K562 (cell line): ENCODE data around the gene EEF1A2. TPM values are rescaled to one million over a fixed set of nuclear protein-coding genes. Genes with fewer than 3 reads are reported as not detected.
A peak's percentile ranks its signal among the peaks of the same experiment; 100 is the strongest.

Experiments
- ARID1B ChIP-seq: fragments of 450-650 bp; IDR thresholded peaks from 2 replicates; pipeline ENCODE4 v1.6.1; 2016; ENCODE audit warnings: antibody characterized with exemption, mild to moderate bottlenecking, inconsistent platforms
- ARID4B ChIP-seq: sonication (generic); formaldehyde crosslinking; IDR thresholded peaks from 2 replicates; pipeline ENCODE4 v1.8.0; 2022; ENCODE audit warnings: mild to moderate bottlenecking, missing genetic modification reagents
- CEBPG ChIP-seq, 3 experiments: fragments of 200-800 bp in 1 of 3; sonication (Bioruptor generic) in 1 of 3; sonication (generic) in 1 of 3; formaldehyde crosslinking in 1 of 3; IDR thresholded peaks in 2 of 3; conservative IDR thresholded peaks in 1 of 3; 2 replicates each; pipeline versions ENCODE4 v1.6.1 to v1.8.0; 2016 to 2022; ENCODE audit warnings: missing compliant biosample characterization in 2 of 3, missing genetic modification characterization in 2 of 3, mild to moderate bottlenecking in 1 of 3, missing genetic modification reagents in 1 of 3
- CGGBP1 ChIP-seq: fragments of 250-450 bp; sonication (Bioruptor Pico); IDR thresholded peaks from 2 replicates; pipeline ENCODE4 v1.9.0; 2021; ENCODE audit warnings: mild to moderate bottlenecking
- E2F8 ChIP-seq: fragments of 450-650 bp; IDR thresholded peaks from 2 replicates; pipeline ENCODE4 v1.7.1; 2018; ENCODE audit warnings: mild to moderate bottlenecking, low read depth; ENCODE audit not compliant: partially characterized antibody
- GABPB1 ChIP-seq: sonication (generic); formaldehyde crosslinking; IDR thresholded peaks from 2 replicates; pipeline ENCODE4 v1.8.0; 2022; ENCODE audit warnings: mild to moderate bottlenecking, missing genetic modification reagents
- MCM7 ChIP-seq, 2 experiments: fragments of 450-650 bp; IDR thresholded peaks; 2 replicates each; pipeline ENCODE4 v1.6.1; 2016 to 2018
- NR3C1 ChIP-seq: sonication (generic); formaldehyde crosslinking; IDR thresholded peaks from 2 replicates; pipeline ENCODE4 v1.8.1; 2022; ENCODE audit warnings: missing genetic modification reagents
- RERE ChIP-seq: sonication (generic); formaldehyde crosslinking; IDR thresholded peaks from 2 replicates; pipeline ENCODE4 v1.8.0; 2023; ENCODE audit warnings: missing genetic modification reagents, mild to moderate bottlenecking, borderline replicate concordance
- ZBTB7A ChIP-seq: IDR thresholded peaks from 2 replicates; pipeline ENCODE4 v1.6.1; 2011; ENCODE audit warnings: low read depth, mild to moderate bottlenecking, low read length, moderate library complexity, borderline replicate concordance; ENCODE audit not compliant: control insufficient read depth
- ZNF121 ChIP-seq: sonication (generic); formaldehyde crosslinking; conservative IDR thresholded peaks from 2 replicates; pipeline ENCODE4 v1.8.0; 2022; ENCODE audit warnings: missing genetic modification reagents
- ZNF263 ChIP-seq: sonication (generic); formaldehyde crosslinking; IDR thresholded peaks from 2 replicates; pipeline ENCODE4 v1.8.0; 2022; ENCODE audit warnings: mild to moderate bottlenecking, missing genetic modification reagents, borderline replicate concordance
- polyA plus RNA-seq, 8 experiments: library from polyadenylated mRNA; depleted of rRNA in 4 of 8; stranded (reverse) in 5 of 8; unstranded in 3 of 8; fragments of >200 nt; fragmentation: Nextera tagmentation in 2 of 8; fragmentation: Illumina TruSeq in 1 of 8; extraction: Ambion mirVana in 2 of 8; extraction: Trizol in 1 of 8; gene quantifications; 2 replicates each; pipeline versions ENCODE4 v1.2.1 to v1.2.3, GENCODE V29; 2011 to 2014; ENCODE audit warnings: inconsistent platforms in 1 of 8, missing spikeins in 1 of 8
- total RNA-seq, 7 experiments: library from RNA; depleted of rRNA in 6 of 7; stranded (reverse); fragments of >200 nt in 6 of 7; fragmentation: Illumina TruSeq in 2 of 7; extraction: Trizol in 2 of 7; gene quantifications; 2 replicates each; pipeline versions ENCODE4 v1.2.1 to v1.2.3, GENCODE V29; 2011 to 2021; ENCODE audit warnings: low replicate concordance in 1 of 7

Gene EEF1A2
- total and polyA plus RNA-seq, 9 of the 15 experiments (the other 6 are each of a cell fraction or from before 2014, with no cell fraction given): 0.04 to 29.6 (median 11.5) TPM

GRCh38 chr20:63519668-63520503 is 21.0 kb upstream of the EEF1A2 start (continued):
- TF ChIP-seq RERE (CRISPR knock-in tag) (no peak), ZNF263 (CRISPR knock-in tag) (peak; percentile 99), ARID4B (CRISPR knock-in tag) (peak; percentile 65; the same call in 1 of the 2 replicates), MCM7 (IDR thresholded peaks at IDR 0.05) (no peak), ZNF121 (no peak), CGGBP1 (CRISPR knock-in tag) (no peak), CEBPG (CRISPR knock-in tag; IDR thresholded peaks at IDR 0.05) (no peak), CEBPG (tag; conservative IDR thresholded peaks at IDR 0.05 in 1 of 2, IDR thresholded peaks at IDR 0.05 in 1 of 2) (no peak), E2F8 (no peak), ZBTB7A (peak; percentile 26; the same call in 1 of the 2 replicates), GABPB1 (CRISPR knock-in tag) (peak; percentile 61), ARID1B (no peak), NR3C1 (CRISPR knock-in tag) (no peak)
